ENCODE data around the gene CASKIN1. TPM values are rescaled to one million over a fixed set of nuclear protein-coding genes. Genes with fewer than 3 reads are reported as not detected.

Gene CASKIN1
- total RNA-seq, 4 donors from 2014 or later: 0.13 to 1.2 (median 0.40) TPM

DNA sequence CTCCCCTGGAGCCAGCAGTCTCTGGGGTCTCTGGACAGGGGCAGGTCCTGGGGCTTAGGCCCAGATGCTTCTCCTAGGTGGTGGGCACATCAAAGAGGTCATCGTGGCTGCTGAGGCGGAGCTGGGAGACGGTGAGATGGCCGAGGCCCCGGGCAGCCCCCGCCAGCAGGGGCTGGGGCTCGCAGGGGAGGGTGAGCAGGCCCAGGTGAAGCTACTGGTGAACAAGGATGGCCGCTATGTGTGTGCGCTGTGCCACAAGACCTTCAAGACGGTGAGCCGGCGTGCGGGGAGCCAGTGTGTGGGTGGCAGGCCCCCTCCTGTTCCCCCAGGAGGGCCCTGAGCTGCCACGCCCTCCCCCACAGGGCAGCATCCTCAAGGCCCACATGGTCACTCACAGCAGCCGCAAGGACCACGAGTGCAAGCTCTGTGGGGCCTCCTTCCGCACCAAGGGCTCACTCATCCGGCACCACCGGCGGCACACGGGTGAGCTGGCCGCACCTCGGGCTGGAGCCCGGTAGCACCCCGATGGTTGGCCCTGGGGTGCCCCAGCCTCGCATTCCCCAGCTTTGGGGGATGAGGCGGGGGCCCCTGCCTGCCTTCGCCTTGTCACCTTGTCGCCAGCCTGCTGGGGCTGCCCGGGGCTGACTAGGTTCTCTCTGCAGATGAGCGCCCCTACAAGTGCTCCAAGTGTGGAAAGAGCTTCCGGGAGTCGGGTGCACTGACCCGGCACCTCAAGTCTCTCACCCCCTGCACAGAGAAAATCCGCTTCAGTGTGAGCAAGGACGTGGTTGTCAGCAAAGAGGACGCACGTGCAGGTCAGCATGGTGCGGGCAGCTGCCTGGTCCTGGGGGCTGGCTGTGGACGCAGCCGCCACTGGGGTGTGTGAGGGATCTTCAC is 35.9 kb upstream of the CASKIN1 start:
- H3K27me3 ChIP-seq: no peaks in the 10 kb centered on the region
- intact Hi-C loops (cut with DNase I): no loop called here
- peak overlapping the region; percentile 91 to 98 (median 96) for H3K27ac ChIP-seq
- H3K4me1 ChIP-seq: peaks cover 44 to 60% of the 10 kb centered on the region in 2 donors
- peaks cover 54 to 59% of the 10 kb centered on the region in 2 donors for H3K36me3 ChIP-seq
- DNase-seq: peak; percentile 85 to 86
- 47 to 53% methylated on average over 13 to 20 of the region's 41 CpGs for WGBS, 2 donors
- H3K4me3 ChIP-seq (replicated peaks in 1 of 3): no peak overlapping the region
- TF ChIP-seq POLR2A (IDR thresholded peaks at IDR 0.05): peak in 1 of 2 donors; percentile 10
- TF ChIP-seq, protein P1, sequence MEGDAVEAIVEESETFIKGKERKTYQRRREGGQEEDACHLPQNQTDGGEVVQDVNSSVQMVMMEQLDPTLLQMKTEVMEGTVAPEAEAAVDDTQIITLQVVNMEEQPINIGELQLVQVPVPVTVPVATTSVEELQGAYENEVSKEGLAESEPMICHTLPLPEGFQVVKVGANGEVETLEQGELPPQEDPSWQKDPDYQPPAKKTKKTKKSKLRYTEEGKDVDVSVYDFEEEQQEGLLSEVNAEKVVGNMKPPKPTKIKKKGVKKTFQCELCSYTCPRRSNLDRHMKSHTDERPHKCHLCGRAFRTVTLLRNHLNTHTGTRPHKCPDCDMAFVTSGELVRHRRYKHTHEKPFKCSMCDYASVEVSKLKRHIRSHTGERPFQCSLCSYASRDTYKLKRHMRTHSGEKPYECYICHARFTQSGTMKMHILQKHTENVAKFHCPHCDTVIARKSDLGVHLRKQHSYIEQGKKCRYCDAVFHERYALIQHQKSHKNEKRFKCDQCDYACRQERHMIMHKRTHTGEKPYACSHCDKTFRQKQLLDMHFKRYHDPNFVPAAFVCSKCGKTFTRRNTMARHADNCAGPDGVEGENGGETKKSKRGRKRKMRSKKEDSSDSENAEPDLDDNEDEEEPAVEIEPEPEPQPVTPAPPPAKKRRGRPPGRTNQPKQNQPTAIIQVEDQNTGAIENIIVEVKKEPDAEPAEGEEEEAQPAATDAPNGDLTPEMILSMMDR (IDR thresholded peaks at IDR 0.05): no peak
- H3K9me3 ChIP-seq: no peaks in the 10 kb centered on the region

DNA sequence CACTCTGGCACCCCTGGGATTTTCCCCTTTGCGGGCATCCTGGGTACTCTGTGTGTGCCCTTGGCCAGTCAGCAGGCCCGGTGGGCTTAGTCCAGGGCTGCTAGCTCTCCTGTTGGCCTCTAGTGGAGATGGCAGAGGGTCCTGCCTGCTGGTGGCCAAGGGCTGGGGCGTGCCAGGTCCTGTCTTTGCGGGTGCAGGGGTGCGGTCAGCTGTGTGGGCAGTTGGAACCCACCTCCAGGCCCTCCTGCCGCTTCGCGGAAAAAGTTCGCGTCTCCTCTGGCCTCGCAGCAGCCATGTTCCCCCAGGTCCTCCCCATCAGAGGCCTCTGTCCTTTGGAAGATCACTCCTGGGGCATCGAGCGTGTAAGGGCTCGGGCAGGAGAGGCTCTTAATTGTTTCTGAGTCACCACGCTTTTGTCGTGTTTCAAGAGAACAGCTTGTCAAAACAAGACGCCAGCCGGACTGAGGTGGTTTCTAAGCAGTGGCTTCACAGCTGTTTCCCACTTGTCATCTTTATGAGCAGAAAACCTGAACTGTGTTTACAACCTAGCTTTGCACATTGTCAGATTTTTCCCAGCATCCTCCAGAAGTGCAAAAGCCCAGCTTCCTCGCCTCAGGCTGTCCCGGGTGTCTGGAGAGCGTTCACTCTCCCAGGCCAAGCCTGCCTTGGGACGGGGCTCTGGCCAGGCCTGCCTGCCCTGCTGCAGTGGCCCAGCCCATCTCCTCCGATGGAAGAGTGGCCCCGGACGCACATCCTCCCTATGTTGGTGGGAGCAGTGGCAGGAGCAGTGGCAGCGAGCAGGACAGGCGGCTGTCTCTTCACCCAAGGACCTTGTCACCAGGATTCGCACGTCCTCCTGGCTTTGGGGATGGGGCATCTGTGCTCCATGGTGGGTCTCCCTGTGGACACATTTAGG is 34.9 kb upstream of the CASKIN1 start:
- 47 to 57% methylated on average over 13 to 27 of the region's 29 CpGs for WGBS, 2 donors
- peaks cover 54 to 59% of the 10 kb centered on the region in 2 donors for H3K36me3 ChIP-seq
- intact Hi-C loops (cut with DNase I): no loop called here

DNA sequence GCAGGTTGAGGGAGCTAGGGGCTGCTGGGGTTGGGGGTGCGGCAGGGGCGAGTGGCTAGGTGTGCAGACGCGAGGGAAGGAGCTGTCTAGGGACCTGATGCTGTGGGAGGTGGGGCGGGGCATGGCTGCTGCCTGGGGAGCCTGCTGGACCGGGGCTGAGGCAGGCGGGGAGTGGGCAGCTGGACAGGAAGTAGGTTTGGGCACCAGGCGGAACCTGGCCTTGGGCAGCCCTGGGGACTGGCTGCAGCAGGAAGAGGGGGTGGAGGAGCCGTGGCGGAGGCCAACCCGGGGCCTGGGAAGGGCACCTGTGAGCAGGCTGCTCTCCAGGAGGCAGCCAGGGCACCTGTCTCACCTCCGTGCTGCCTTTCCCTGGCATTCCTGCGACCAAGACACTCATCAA is 34.0 kb upstream of the CASKIN1 start:
- Histone ChIP-seq H3K9me3 (no peaks in the 10 kb centered on the region), H3K36me3 (peaks cover 49 to 56% of the 10 kb centered on the region in 2 donors), H3K27ac (peak overlapping the region; percentile 91 to 100 (median 98)), H3K4me1 (peaks cover 40 to 46% of the 10 kb centered on the region in 2 donors), H3K4me3 (replicated peaks in 1 of 3) (no peak overlapping the region), H3K27me3 (no peaks in the 10 kb centered on the region)
- WGBS, 2 donors: 53 to 61% methylated on average over 5 to 10 of the region's 13 CpGs
- TF ChIP-seq, protein P1 (IDR thresholded peaks at IDR 0.05): no peak
- peak in 1 of 2 donors; percentile 34 for TF ChIP-seq POLR2A (IDR thresholded peaks at IDR 0.05)
- intact Hi-C loops (cut with DNase I): no loop called here
- DNase-seq: peak; percentile 97 to 98

More for the DNA sequence above, 34.9 kb upstream of the CASKIN1 start:
- Histone ChIP-seq H3K27ac (peak overlapping the region; percentile 91 to 100 (median 98)), H3K4me3 (replicated peaks in 1 of 3) (no peak overlapping the region), H3K4me1 (peaks cover 40 to 51% of the 10 kb centered on the region in 2 donors), H3K9me3 (no peaks in the 10 kb centered on the region), H3K27me3 (no peaks in the 10 kb centered on the region)
- DNase-seq: peak; percentile 92 to 93
- peak in 1 of 2 donors; percentile 20 for TF ChIP-seq POLR2A (IDR thresholded peaks at IDR 0.05)
- TF ChIP-seq, protein P1 (IDR thresholded peaks at IDR 0.05): no peak

DNA sequence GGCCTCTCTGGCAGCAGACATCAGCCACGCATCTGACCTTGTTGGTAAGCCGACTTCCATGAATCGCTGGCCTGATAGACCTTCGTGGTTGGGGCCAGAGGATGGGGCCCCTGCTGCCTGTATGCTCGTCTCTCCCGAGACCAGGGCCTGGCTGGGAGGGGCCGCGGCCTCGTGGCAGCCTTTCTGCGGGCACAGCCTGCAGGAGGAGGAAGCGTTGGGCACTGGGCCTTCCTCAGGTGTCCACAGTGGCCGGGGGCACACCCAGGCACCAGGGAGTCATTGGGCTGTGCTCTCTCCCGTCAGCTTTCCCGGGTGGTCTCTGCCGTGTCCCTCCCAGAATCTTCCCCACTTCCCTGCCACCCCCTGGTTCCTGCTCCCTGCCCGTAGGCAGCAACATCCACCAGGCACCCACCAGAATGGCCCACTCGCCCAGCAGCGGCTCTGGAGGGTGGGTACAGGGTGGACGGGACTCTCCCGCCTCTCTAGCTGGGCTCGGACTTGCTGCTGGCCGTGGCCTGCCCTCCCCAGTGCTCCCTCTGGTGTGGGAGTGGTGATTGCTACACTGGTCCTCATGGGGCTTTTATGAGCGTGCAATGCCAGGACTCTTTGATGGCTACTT is 33.3 kb upstream of the CASKIN1 start:
- Histone ChIP-seq H3K36me3 (peaks cover 42 to 50% of the 10 kb centered on the region in 2 donors), H3K27ac (peak overlapping the region; percentile 91 to 100 (median 98)), H3K9me3 (no peaks in the 10 kb centered on the region), H3K4me1 (peaks cover 45 to 52% of the 10 kb centered on the region in 2 donors), H3K4me3 (replicated peaks in 1 of 3) (no peak overlapping the region), H3K27me3 (no peaks in the 10 kb centered on the region)
- 87 to 91% methylated on average over 11 to 19 of the region's 23 CpGs for WGBS, 2 donors
- intact Hi-C loops (cut with DNase I): no loop called here
- no peak for DNase-seq
- TF ChIP-seq, protein P1 (IDR thresholded peaks at IDR 0.05): no peak
- TF ChIP-seq POLR2A (IDR thresholded peaks at IDR 0.05): no peak
